Aortic smooth muscle cell (primary cell): Measurements from ENCODE around the gene ANKH. TPM values are rescaled to one million over a fixed set of nuclear protein-coding genes. Genes with fewer than 3 reads are reported as not detected.

Experiments used
- total RNA-seq: library from RNA; depleted of rRNA; stranded (reverse); fragments of >200 nt; gene quantifications from 2 replicates; pipeline ENCODE4 v1.2.3, GENCODE V29; 2014

The ANKH gene
- 97.9 and 116 TPM in 2 replicates for total RNA-seq

GRCh38 chr5:14871214-14872069, at the start of gene ANKH:
Gene ANKH (minus strand): TSS chr5:14871778. CDS start chr5:14871447, 331 bp downstream.

GRCh38 chr5:14664270-14665100, 207.1 kb downstream of the ANKH start, which contains the start of gene OTULIN:
Gene OTULIN (plus strand): TSS chr5:14664718. CDS start chr5:14664826, 108 bp downstream.

Other genes with a start within 250 kb of the ANKH start
- 15.0 and 15.7 TPM in 2 replicates for gene OTULIN, start 207.1 kb downstream of the ANKH start, total RNA-seq